ENCODE measurements around the gene NT5DC3. TPM values are rescaled to one million over a fixed set of nuclear protein-coding genes. Genes with fewer than 3 reads are reported as not detected.
"Not testable (repeated sequence)": the region's sequence is repeated elsewhere in the genome, so short reads cannot be mapped to it uniquely, and the experiment has no call there.

NT5DC3 gene
- polyA plus RNA-seq, 5 donors = 4.5 to 7.7 (median 5.3) TPM

GRCh38 chr12:103810111-103810510 is 30.9 kb downstream of the NT5DC3 start:
- DNase-seq = no peak

- not testable (repeated sequence) for DNase-seq
These were observed 31.4 kb downstream of the NT5DC3 start for GRCh38 chr12:103809639-103810038.

- DNase-seq = no peak
These were observed 31.9 kb downstream of the NT5DC3 start for GRCh38 chr12:103809154-103809553.

GRCh38 chr12:103808239-103808880 is 32.7 kb downstream of the NT5DC3 start:
- DNase-seq = no peak

- no peak for DNase-seq
These were observed 33.3 kb downstream of the NT5DC3 start for GRCh38 chr12:103807561-103808238.

GRCh38 chr12:103806803-103807202 is 34.2 kb downstream of the NT5DC3 start:
- DNase-seq = no peak

- DNase-seq = no peak
These were observed 35.2 kb downstream of the NT5DC3 start for GRCh38 chr12:103805655-103806360.

- DNase-seq = no peak
These were observed 37.2 kb downstream of the NT5DC3 start for GRCh38 chr12:103803847-103804246.

- no peak for DNase-seq
These were observed 38.5 kb downstream of the NT5DC3 start for GRCh38 chr12:103802586-103802886.

- no peak for DNase-seq
These were observed 39.1 kb downstream of the NT5DC3 start for GRCh38 chr12:103801709-103802585.

GRCh38 chr12:103799857-103800771 is 40.9 kb downstream of the NT5DC3 start:
- DNase-seq = peak; percentile 36 to 42

GRCh38 chr12:103799504-103799856 is 41.6 kb downstream of the NT5DC3 start:
- no peak for DNase-seq

- no peak for DNase-seq
These were observed 42.4 kb downstream of the NT5DC3 start for GRCh38 chr12:103798586-103798985.

GRCh38 chr12:103794309-103795213 is 46.5 kb downstream of the NT5DC3 start:
- no peak for DNase-seq

- no peak for DNase-seq
These were observed 47.5 kb downstream of the NT5DC3 start for GRCh38 chr12:103793512-103794045.

- no peak for DNase-seq
These were observed 48.0 kb downstream of the NT5DC3 start for GRCh38 chr12:103793046-103793445.

- DNase-seq = no peak
These were observed 49.6 kb downstream of the NT5DC3 start for GRCh38 chr12:103791350-103791920.

- no peak for DNase-seq
These were observed 54.8 kb downstream of the NT5DC3 start for GRCh38 chr12:103786201-103786600.
